K562 (cell line): ENCODE measurements around the gene WFDC1. TPM values are rescaled to one million over a fixed set of nuclear protein-coding genes. Genes with fewer than 3 reads are reported as not detected.

Experiments
- ATAC-seq: fragments of 200-7000 bp; cut with Tn5 transposase; 3 replicates; pipeline ENCODE4 v1.9.1; 2020; ENCODE audit warnings: moderate library complexity
- BruUV-seq: library from RNA; stranded (reverse); fragments of 400-500 nt; replicated peaks from 2 replicates; lab custom pipeline; 2021; lab: Mats Ljungman, UMichigan
- CTCF ChIA-PET: fragments of 300-600 bp; formaldehyde crosslinking; extraction: SDS; loops from one replicate; lab custom pipeline; 2021; ENCODE audit warnings: low intra/inter-chr PET ratio; lab: Yijun Ruan, JAX
- POLR2A ChIA-PET: fragments of 300-600, 350-650 bp; sonication (Branson Sonifier 250); formaldehyde crosslinking; extraction: SDS; loops from one replicate; lab custom pipeline; 2021; ENCODE audit warnings: antibody characterized with exemption, inconsistent platforms; lab: Yijun Ruan, JAX
- DNase-seq, 4 experiments: peaks; one replicate each; pipeline versions ENCODE4 v3.0.0 to v3.0.0-alpha.2; 2011 to 2018; ENCODE audit warnings: low spot score in 3 of 4, mixed read lengths in 3 of 4; ENCODE audit errors: extremely low read depth in 1 of 4
- FAIRE-seq: peaks from 2 replicates; lab custom pipeline; 2011; peaks lifted over from hg19 to GRCh38; lab: Jason Lieb, UNC
- H2AFZ ChIP-seq: 2 replicates; pipeline ENCODE4 v1.6.0; 2011; ENCODE audit warnings: low read depth, low read length, control low read depth, inconsistent platforms
- H3K27ac ChIP-seq: fragments of 200-600 bp; 3 replicates; pipeline ENCODE4 v1.8.0; 2011; ENCODE audit warnings: low read depth, mild to moderate bottlenecking, control low read depth, inconsistent platforms, low read length, moderate library complexity, mixed read lengths; ENCODE audit errors: extremely low read depth
- H3K27me3 ChIP-seq, 2 experiments: fragments of 300-600 bp in 1 of 2; 2 replicates in 1 of 2; 3 replicates in 1 of 2; pipeline versions ENCODE4 v1.6.0 to v1.8.0; 2011; ENCODE audit warnings: inconsistent platforms in 2 of 2, low read length in 2 of 2, mild to moderate bottlenecking in 1 of 2, mixed read lengths in 1 of 2, moderate library complexity in 1 of 2; ENCODE audit not compliant: control insufficient read depth in 2 of 2, insufficient read depth in 2 of 2
- H3K36me3 ChIP-seq: fragments of 300-600 bp; 3 replicates; pipeline ENCODE4 v1.8.0; 2011; ENCODE audit warnings: mild to moderate bottlenecking, low read length, inconsistent platforms; ENCODE audit not compliant: control insufficient read depth, insufficient read depth
- H3K4me1 ChIP-seq, 2 experiments: fragments of 200-600 bp in 1 of 2; replicated peaks in 1 of 2; 2 replicates in 1 of 2; 3 replicates in 1 of 2; pipeline versions ENCODE4 v1.5.1 to v1.8.0; 2011; ENCODE audit warnings: inconsistent platforms in 2 of 2, low read length in 2 of 2, mild to moderate bottlenecking in 1 of 2, mixed read lengths in 1 of 2, moderate library complexity in 1 of 2; ENCODE audit not compliant: control insufficient read depth in 2 of 2, insufficient read depth in 2 of 2
- H3K4me2 ChIP-seq: 2 replicates; pipeline ENCODE4 v1.6.1; 2011; ENCODE audit warnings: low read length, control low read depth, inconsistent platforms, mixed read lengths; ENCODE audit not compliant: insufficient read depth
- H3K4me3 ChIP-seq: fragments of 200-600 bp; sonication (generic), shearing (Covaris generic); 2 replicates; pipeline ENCODE4 v1.5.1; 2016; ENCODE audit warnings: control low read depth, inconsistent platforms
- H3K79me2 ChIP-seq: fragments of 200-600 bp; 3 replicates; pipeline ENCODE4 v1.8.0; 2011; ENCODE audit warnings: low read length, inconsistent platforms; ENCODE audit not compliant: control insufficient read depth, insufficient read depth
- H3K9ac ChIP-seq, 2 experiments: 2 replicates each; pipeline versions ENCODE4 v1.6.0 to v1.6.1; 2011; ENCODE audit warnings: low read depth in 2 of 2, low read length in 2 of 2, control low read depth in 1 of 2, inconsistent platforms in 1 of 2, mild to moderate bottlenecking in 1 of 2, mixed read lengths in 1 of 2; ENCODE audit not compliant: insufficient read depth in 1 of 2
- H3K9me1 ChIP-seq: one replicate; pipeline ENCODE4 v1.6.0; 2011; ENCODE audit warnings: inconsistent platforms, mild to moderate bottlenecking, low read length, moderate library complexity; ENCODE audit not compliant: control insufficient read depth, insufficient read depth
- H3K9me3 ChIP-seq: replicated peaks from 2 replicates; pipeline ENCODE4 v1.5.1; 2011; ENCODE audit warnings: low read depth, low read length, inconsistent platforms; ENCODE audit not compliant: control insufficient read depth, insufficient read depth
- H4K20me1 ChIP-seq: replicated peaks from 2 replicates; pipeline ENCODE4 v1.6.1; 2011; ENCODE audit warnings: low read length, inconsistent platforms, mixed read lengths; ENCODE audit not compliant: control insufficient read depth, insufficient read depth
- CBX3 ChIP-seq, 2 experiments: IDR thresholded peaks; 1 replicate in 1 of 2; 2 replicates in 1 of 2; pipeline ENCODE4 v1.6.1; 2012; ENCODE audit warnings: inconsistent platforms in 2 of 2, low read length in 2 of 2, borderline replicate concordance in 1 of 2, control low read depth in 1 of 2
- HDAC6 ChIP-seq: IDR thresholded peaks from 2 replicates; pipeline ENCODE4 v1.6.1; 2012; ENCODE audit warnings: low read depth, mild to moderate bottlenecking, control low read depth, inconsistent platforms, low read length, moderate library complexity
- KDM1A ChIP-seq, 2 experiments: fragments of 450-650 bp; IDR thresholded peaks; 2 replicates each; pipeline ENCODE4 v1.6.1; 2016; ENCODE audit warnings: mild to moderate bottlenecking in 2 of 2
- KLF16 ChIP-seq: IDR thresholded peaks from 2 replicates; pipeline ENCODE4 v1.6.1; 2016; ENCODE audit warnings: antibody characterized with exemption
- MEIS2 ChIP-seq: fragments of 450-650 bp; IDR thresholded peaks from 2 replicates; pipeline ENCODE4 v1.6.1; 2014; ENCODE audit warnings: mild to moderate bottlenecking; ENCODE audit not compliant: partially characterized antibody
- NR2F6 ChIP-seq: fragments of 450-650 bp; formaldehyde crosslinking; IDR thresholded peaks from 2 replicates; pipeline ENCODE4 v1.4.0; 2020; ENCODE audit warnings: mild to moderate bottlenecking
- TBP ChIP-seq: optimal IDR thresholded peaks from 2 replicates; pipeline ENCODE3; 2011; ENCODE audit warnings: low read depth, low read length, improper control_type of control experiment
- ZNF263 ChIP-seq: sonication (generic); formaldehyde crosslinking; IDR thresholded peaks from 2 replicates; pipeline ENCODE4 v1.8.0; 2022; ENCODE audit warnings: mild to moderate bottlenecking, missing genetic modification reagents, borderline replicate concordance
- WGBS: fragments of 100-300 bp; shearing (Covaris generic); methylation state at CpG from one replicate; pipeline ENCODE4 v1.1.6; 2016; ENCODE audit warnings: low coverage, mixed read lengths; ENCODE audit not compliant: insufficient coverage; ENCODE audit errors: missing lambda C conversion rate; 5-methylcytosine and 5-hydroxymethylcytosine counted together
- in situ Hi-C: fragments of 300-500 bp; cut with MboI; formaldehyde crosslinking; loops from 4 replicates; pipeline ENCODE4 v1.15.0; 2018; ENCODE audit warnings: inconsistent platforms, mixed read lengths
- intact Hi-C: fragments of 100-400 bp; cut with micrococcal nuclease; formaldehyde crosslinking; loops from 2 replicates; pipeline ENCODE4 v1.14.2; 2022
- polyA plus RNA-seq, 8 experiments: library from polyadenylated mRNA; depleted of rRNA in 4 of 8; stranded (reverse) in 5 of 8; unstranded in 3 of 8; fragments of >200 nt; fragmentation: Nextera tagmentation in 2 of 8; fragmentation: Illumina TruSeq in 1 of 8; extraction: Ambion mirVana in 2 of 8; extraction: Trizol in 1 of 8; gene quantifications; 2 replicates each; pipeline versions ENCODE4 v1.2.1 to v1.2.3, GENCODE V29; 2011 to 2014; ENCODE audit warnings: inconsistent platforms in 1 of 8, missing spikeins in 1 of 8
- total RNA-seq, 7 experiments: library from RNA; depleted of rRNA in 6 of 7; stranded (reverse); fragments of >200 nt in 6 of 7; fragmentation: Illumina TruSeq in 2 of 7; extraction: Trizol in 2 of 7; gene quantifications; 2 replicates each; pipeline versions ENCODE4 v1.2.1 to v1.2.3, GENCODE V29; 2011 to 2021; ENCODE audit warnings: low replicate concordance in 1 of 7

The WFDC1 gene
- total and polyA plus RNA-seq, 9 of the 15 experiments (the other 6 are each of a cell fraction or from before 2014, with no cell fraction given): not detected

- no peak for TF ChIP-seq TBP
- no peak for TF ChIP-seq NR2F6 (CRISPR knock-in tag)
- TF ChIP-seq CBX3 (IDR thresholded peaks at IDR 0.05; ENCODE audit: borderline replicate concordance in 1 of 2, low read length in 2 of 2): no peak
- no peak for TF ChIP-seq HDAC6
- TF ChIP-seq MEIS2: no peak
Measured at GRCh38 chr16:84369105-84369504, 74.4 kb downstream of the WFDC1 start (continued).

GRCh38 chr16:84369938-84370627 is 75.4 kb downstream of the WFDC1 start:
- H3K36me3 ChIP-seq: no peaks in the 10 kb centered on the region
- 5% methylated on average over 10 of the region's 11 CpGs for WGBS
- no peaks in the 10 kb centered on the region for H3K79me2 ChIP-seq

More at GRCh38 chr16:84369938-84370627, 75.4 kb downstream of the WFDC1 start:
- H3K4me1 ChIP-seq: peaks cover 0 to 12% of the 10 kb centered on the region in 2 experiments; a peak in 2 of 5 replicates
- no peak for FAIRE-seq
- no peak for DNase-seq
- intact Hi-C loops (no loop called here), in situ Hi-C loops (no loop called here)
- no peak for ATAC-seq
- H4K20me1 ChIP-seq: no peaks in the 10 kb centered on the region
- H3K9me3 ChIP-seq: no peaks in the 10 kb centered on the region
- ChIA-PET CTCF (no interaction called here), POLR2A (no interaction called here)
- H3K4me2 ChIP-seq: no peak overlapping the region
- TF ChIP-seq ZNF263 (no peak), KLF16 (no peak), KDM1A (IDR thresholded peaks at IDR 0.05) (no peak)
- no peak overlapping the region for H3K27ac ChIP-seq
- H3K9me1 ChIP-seq: no peaks in the 10 kb centered on the region
- H3K9ac ChIP-seq: no peak overlapping the region
- H2AFZ ChIP-seq: no peak overlapping the region
- peaks cover 38 to 62% of the 10 kb centered on the region in 2 experiments for H3K27me3 ChIP-seq
- no TSS peak for BruUV-seq
- no peak overlapping the region for H3K4me3 ChIP-seq
